BJ (cell line): ENCODE data around the gene TRIM66. TPM values are rescaled to one million over a fixed set of nuclear protein-coding genes. Genes with fewer than 3 reads are reported as not detected.

Experiments
- CTCF ChIA-PET: fragments of 350-600 bp; formaldehyde crosslinking; extraction: SDS; loops from one replicate; lab custom pipeline; 2021; ENCODE audit warnings: antibody characterized with exemption, inconsistent platforms; lab: Yijun Ruan, JAX
- POLR2A ChIA-PET: fragments of 300-600 bp; sonication (Branson Sonifier 250); formaldehyde crosslinking; extraction: SDS; loops from one replicate; lab custom pipeline; 2021; ENCODE audit warnings: antibody characterized with exemption; lab: Charles Lee
- DNase-seq: peaks from one replicate; pipeline ENCODE4 v3.0.0-alpha.2; 2011; ENCODE audit warnings: low read depth
- H3K27me3 ChIP-seq: 2 replicates; pipeline ENCODE4 v1.6.0; 2011; ENCODE audit warnings: low read length; ENCODE audit not compliant: control insufficient read depth, insufficient read depth
- H3K36me3 ChIP-seq: 2 replicates; pipeline ENCODE4 v1.5.1; 2011; ENCODE audit warnings: low read length; ENCODE audit not compliant: control insufficient read depth, insufficient read depth
- H3K4me3 ChIP-seq: 2 replicates; pipeline ENCODE4 v1.5.1; 2011; ENCODE audit warnings: low read depth, mild to moderate bottlenecking, control low read depth, low read length
- polyA plus RNA-seq: library from polyadenylated mRNA; depleted of rRNA; stranded (reverse); fragments of >200 nt; gene quantifications from 2 replicates; pipeline ENCODE4 v1.2.3, GENCODE V29; 2011
- TF ChIP-seq, protein P1 (sequence below): IDR thresholded peaks from 2 replicates; pipeline ENCODE4 v1.5.1; 2011; ENCODE audit warnings: low read depth, mild to moderate bottlenecking, control low read depth, inconsistent platforms, low read length, moderate library complexity; ENCODE audit not compliant: insufficient read depth

TRIM66 gene
- polyA plus RNA-seq, 1 experiment: 5.6 TPM

DNA sequence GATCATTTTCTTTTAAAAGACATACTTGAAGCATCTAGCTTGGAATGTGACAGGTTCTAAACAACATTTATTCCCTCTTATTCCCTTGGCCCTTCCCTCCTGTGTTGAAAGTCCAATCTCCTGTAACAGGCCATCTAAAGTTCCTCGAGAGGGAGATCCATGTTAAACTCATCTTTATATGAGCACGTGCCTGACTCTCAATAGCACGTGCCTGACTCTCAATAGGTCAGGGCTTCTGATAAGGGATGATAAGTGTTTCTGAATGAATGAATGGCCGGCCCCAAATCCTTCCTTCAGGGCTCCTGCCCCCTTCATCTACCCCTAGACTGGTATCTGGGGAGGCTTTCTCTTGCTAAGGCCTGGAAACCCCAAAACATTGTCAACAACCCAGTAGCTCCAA lies 27.3 kb upstream of the TRIM66 start:
- ChIA-PET CTCF (interaction anchor here (0.9 to 1.4 kb wide), 4 partner anchors 11 to 79 kb away, joined by 3 to 5 read pairs (median 4); partner anchors contain the start of genes RPL27A and TRIM66), POLR2A (interaction anchor here (0.6 to 1.5 kb wide), 7 partner anchors 10 to 250 kb away, joined by 3 to 12 read pairs (median 5); a partner anchor contains a TSS)
- no peak for DNase-seq
- peaks cover 48% of the 10 kb centered on the region for H3K36me3 ChIP-seq
- TF ChIP-seq, protein P1, sequence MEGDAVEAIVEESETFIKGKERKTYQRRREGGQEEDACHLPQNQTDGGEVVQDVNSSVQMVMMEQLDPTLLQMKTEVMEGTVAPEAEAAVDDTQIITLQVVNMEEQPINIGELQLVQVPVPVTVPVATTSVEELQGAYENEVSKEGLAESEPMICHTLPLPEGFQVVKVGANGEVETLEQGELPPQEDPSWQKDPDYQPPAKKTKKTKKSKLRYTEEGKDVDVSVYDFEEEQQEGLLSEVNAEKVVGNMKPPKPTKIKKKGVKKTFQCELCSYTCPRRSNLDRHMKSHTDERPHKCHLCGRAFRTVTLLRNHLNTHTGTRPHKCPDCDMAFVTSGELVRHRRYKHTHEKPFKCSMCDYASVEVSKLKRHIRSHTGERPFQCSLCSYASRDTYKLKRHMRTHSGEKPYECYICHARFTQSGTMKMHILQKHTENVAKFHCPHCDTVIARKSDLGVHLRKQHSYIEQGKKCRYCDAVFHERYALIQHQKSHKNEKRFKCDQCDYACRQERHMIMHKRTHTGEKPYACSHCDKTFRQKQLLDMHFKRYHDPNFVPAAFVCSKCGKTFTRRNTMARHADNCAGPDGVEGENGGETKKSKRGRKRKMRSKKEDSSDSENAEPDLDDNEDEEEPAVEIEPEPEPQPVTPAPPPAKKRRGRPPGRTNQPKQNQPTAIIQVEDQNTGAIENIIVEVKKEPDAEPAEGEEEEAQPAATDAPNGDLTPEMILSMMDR: no peak
- no peak overlapping the region for H3K4me3 ChIP-seq
- no peaks in the 10 kb centered on the region for H3K27me3 ChIP-seq

DNA sequence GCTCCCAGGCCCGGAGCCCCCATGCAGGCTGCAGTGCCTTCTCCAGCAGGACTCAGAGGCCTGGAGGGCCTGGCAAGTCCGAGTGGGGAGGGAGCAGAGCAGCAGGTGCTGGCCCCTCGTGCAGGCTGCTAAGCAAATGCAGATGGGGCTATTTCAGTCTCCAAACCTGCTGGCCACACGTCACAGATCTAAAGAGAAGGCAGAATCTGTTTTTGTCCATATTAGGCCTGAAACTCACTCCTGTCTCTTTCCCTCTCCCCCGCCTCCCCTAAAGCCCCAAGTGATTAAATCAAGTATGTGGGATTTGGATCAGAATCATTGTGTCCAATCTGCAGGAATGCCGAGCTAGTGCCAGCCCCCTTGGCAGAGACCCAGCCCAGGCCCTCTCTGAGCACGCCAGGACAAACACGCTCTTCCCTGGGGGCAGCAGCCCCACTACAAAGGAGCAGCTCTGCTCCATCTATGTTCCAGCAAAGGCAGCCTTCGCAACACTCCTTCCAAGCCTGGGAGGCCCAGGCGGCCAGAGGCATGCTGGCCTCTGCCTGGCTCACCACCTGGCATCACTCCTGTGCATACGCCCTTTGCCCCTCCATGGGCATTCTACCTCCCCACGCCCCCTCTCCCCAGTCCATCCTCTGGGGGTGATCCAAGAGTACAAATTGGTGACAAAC lies 26.7 kb upstream of the TRIM66 start:
- H3K36me3 ChIP-seq: peaks cover 46% of the 10 kb centered on the region
- no peak overlapping the region for H3K4me3 ChIP-seq
- peak; percentile 96 for DNase-seq
- CTCF ChIA-PET: interaction anchor here (0.7 to 1.4 kb wide), 6 partner anchors 10 to 250 kb away, joined by 3 to 5 read pairs (median 4); partner anchors contain the start of genes RPL27A and TRIM66
- H3K27me3 ChIP-seq: no peaks in the 10 kb centered on the region
- TF ChIP-seq, protein P1: no peak
- POLR2A ChIA-PET: interaction anchor here (0.6 to 1.5 kb wide), 9 partner anchors 9 to 250 kb away, joined by 3 to 12 read pairs (median 5); a partner anchor contains a TSS

DNA sequence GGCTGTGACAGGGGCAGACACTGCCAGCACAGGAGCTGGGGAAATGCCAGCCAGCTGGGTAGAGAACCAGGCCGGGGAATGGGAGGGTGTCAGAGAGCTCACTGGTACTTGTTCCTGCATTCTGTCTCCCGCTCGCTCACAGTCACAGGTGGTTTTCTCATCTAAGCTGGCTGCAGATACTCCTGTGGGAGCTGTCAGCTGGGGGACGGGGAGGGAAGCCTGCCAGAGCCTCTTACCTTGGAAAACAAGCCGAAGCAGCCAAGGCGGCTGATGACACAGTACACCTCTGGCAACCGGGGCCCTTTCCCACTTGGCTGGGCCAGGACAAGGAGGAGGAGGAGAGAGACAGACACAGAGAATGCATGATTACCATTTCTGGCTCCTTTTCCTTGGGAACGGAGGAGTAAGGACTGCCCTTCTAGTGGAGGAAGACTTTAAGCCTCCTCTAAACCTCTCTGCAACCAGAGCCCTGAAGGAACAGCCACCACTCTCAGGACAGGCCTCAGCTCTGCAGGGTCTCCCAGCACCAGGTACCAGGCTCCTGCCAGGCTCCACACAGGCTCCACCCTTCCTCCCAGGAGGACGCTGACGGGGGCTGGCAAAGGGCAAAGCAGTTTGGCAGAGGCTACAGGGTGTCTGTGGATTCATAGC lies 25.2 kb upstream of the TRIM66 start:
- TF ChIP-seq, protein P1: no peak
- peaks cover 48% of the 10 kb centered on the region for H3K36me3 ChIP-seq
- ChIA-PET CTCF (no interaction called here), POLR2A (no interaction called here)
- H3K27me3 ChIP-seq: no peaks in the 10 kb centered on the region
- no peak for DNase-seq
- H3K4me3 ChIP-seq: no peak overlapping the region

DNA sequence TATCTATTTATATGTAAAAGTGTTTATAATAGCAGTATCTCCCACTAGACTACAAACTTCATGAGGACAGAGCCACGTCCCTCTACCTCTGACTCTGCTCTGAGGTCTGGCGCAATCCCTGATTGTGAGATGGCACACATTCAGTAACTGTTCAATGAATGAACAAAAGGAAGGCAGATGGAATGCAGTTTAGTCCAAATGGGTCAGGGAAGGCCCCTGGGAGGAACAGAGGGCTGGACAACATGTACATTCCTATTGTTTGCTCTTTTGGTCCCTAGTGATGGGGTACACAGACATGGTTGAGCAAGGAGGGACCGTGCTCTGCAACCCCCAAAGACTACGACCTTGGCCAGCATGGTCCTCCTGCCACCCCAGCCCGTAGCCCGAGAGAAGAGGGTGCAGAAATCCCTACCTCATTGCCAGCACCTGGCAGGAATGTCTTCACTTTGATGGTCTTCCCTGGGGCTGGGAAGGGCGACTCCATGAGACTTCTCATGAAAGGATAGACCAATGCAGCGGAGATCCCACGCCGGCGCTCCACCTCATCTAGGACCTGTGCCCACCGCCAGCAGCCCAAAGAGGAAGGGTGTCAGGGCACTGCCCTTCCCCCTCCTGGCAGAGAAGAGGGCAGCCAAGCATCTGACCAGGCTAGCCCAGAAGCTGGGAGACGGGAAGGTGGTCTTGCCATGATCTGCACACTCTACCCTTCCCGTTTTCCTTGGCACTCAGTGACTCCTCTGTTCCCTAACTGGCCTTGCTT lies 24.4 kb upstream of the TRIM66 start:
- DNase-seq: no peak
- no peak overlapping the region for H3K4me3 ChIP-seq
- H3K36me3 ChIP-seq: peaks cover 47% of the 10 kb centered on the region
- TF ChIP-seq, protein P1: no peak
- ChIA-PET CTCF (no interaction called here), POLR2A (no interaction called here)
- H3K27me3 ChIP-seq: no peaks in the 10 kb centered on the region

DNA sequence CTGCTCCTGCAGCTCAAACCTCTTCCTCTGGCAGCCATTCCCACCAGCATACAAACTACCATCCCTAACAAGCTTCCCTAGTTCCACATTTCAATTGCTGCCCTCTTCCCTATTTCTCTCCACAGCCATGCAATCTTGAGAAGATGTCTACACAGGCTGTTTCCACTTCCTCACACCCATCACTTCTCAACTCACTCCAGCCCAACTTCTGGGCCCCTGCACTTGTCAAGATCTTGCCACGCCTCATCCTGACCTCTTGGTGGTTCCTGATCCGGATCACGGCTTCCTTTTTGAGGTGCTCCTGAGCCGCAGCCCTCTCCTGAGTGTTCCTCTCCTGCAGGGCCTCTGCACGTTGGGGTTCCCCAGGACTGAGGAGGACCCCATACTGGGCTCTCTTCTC lies 22.7 kb upstream of the TRIM66 start:
- CTCF ChIA-PET: no interaction called here
- POLR2A ChIA-PET: no interaction called here
- TF ChIP-seq, protein P1: no peak
- Histone ChIP-seq H3K36me3 (peaks cover 41% of the 10 kb centered on the region), H3K27me3 (no peaks in the 10 kb centered on the region), H3K4me3 (no peak overlapping the region)
- DNase-seq: no peak
